Right ventricle myocardium inferior (tissue), 1 donor: ENCODE results near the gene CEND1. TPM values are rescaled to one million over a fixed set of nuclear protein-coding genes. Genes with fewer than 3 reads are reported as not detected.

Source experiments
- ATAC-seq: fragments of 200-7000 bp; cut with Tn5 transposase; one replicate; pipeline ENCODE4 v1.9.1; 2020; ENCODE audit warnings: mild to moderate bottlenecking, moderate library complexity
- DNase-seq: peaks from one replicate; pipeline ENCODE4 v3.0.0; 2021; ENCODE audit errors: missing footprints
- intact Hi-C: fragments of 100-400 bp; cut with DNase I; formaldehyde crosslinking; loops from one replicate; pipeline ENCODE4 v1.11.0; 2022
- total RNA-seq: library from RNA; stranded (reverse); fragmentation: NEBNext Ultra II Directional; extraction: Animal tissue kit (Norgen Biotek cat#: 25700); gene quantifications from one replicate; pipeline ENCODE4 v1.2.1, GENCODE V29; 2021
- donor health status: DM: no; HTN: yes; CAD: no; lungs with severe emphysema.

Gene CEND1
- total RNA-seq, 1 donor from 2014 or later: not detected

GRCh38 chr11:828506-829175 lies 38.8 kb upstream of the CEND1 start:
- no peak for DNase-seq
- ATAC-seq: no peak
- intact Hi-C loops: no loop called here

GRCh38 chr11:827897-828192 lies 38.0 kb upstream of the CEND1 start, which contains the start of gene CRACR2B:
TSS of gene CRACR2B (plus strand) at chr11:827919. CDS start at chr11:828608, 689 bp downstream.
- ATAC-seq: no peak

GRCh38 chr11:827146-827896 lies 37.4 kb upstream of the CEND1 start:
- no peak for ATAC-seq
- intact Hi-C loops: no loop called here
- peak; percentile 69 for DNase-seq

More at GRCh38 chr11:827897-828192, 38.0 kb upstream of the CEND1 start, which contains the start of gene CRACR2B:
- no peak for DNase-seq
- intact Hi-C loops: no loop called here

GRCh38 chr11:826836-827145 lies 36.9 kb upstream of the CEND1 start:
- intact Hi-C loops: no loop called here
- ATAC-seq (no peak), DNase-seq (no peak)

GRCh38 chr11:826227-826621 lies 36.3 kb upstream of the CEND1 start:
- intact Hi-C loops: no loop called here
- ATAC-seq (no peak), DNase-seq (no peak)

- ATAC-seq (no peak), DNase-seq (no peak)
- intact Hi-C loops: no loop called here
These were observed 35.7 kb upstream of the CEND1 start for GRCh38 chr11:825366-826226.

GRCh38 chr11:824942-825341 lies 35.1 kb upstream of the CEND1 start:
- DNase-seq (no peak), ATAC-seq (no peak)
- intact Hi-C loops: no loop called here

GRCh38 chr11:824292-824880 lies 34.5 kb upstream of the CEND1 start:
- DNase-seq: peak; percentile 54
- intact Hi-C loops: no loop called here

GRCh38 chr11:823441-824291 lies 33.8 kb upstream of the CEND1 start:
- peak; percentile 63 for DNase-seq
- no peak for ATAC-seq
- intact Hi-C loops: no loop called here

More at GRCh38 chr11:824292-824880, 34.5 kb upstream of the CEND1 start:
- no peak for ATAC-seq

- ATAC-seq: no peak
- intact Hi-C loops: no loop called here
- peak; percentile 86 for DNase-seq
These were observed 31.9 kb upstream of the CEND1 start for GRCh38 chr11:821512-822371.

GRCh38 chr11:820655-821511 lies 31.0 kb upstream of the CEND1 start:
- DNase-seq (peak; percentile 90), ATAC-seq (peak; percentile 62)
- intact Hi-C loops: no loop called here

GRCh38 chr11:819943-820649 lies 30.2 kb upstream of the CEND1 start:
- DNase-seq (peak; percentile 95), ATAC-seq (peak; percentile 61)
- intact Hi-C loops: no loop called here

GRCh38 chr11:819129-819931 lies 29.4 kb upstream of the CEND1 start:
- ATAC-seq (peak; percentile 83), DNase-seq (peak; percentile 98)
- intact Hi-C loops: no loop called here

GRCh38 chr11:818396-819128 lies 28.7 kb upstream of the CEND1 start, which contains the start of gene PNPLA2:
TSS of gene PNPLA2 (plus strand) at chr11:818914. CDS start at chr11:819719, 805 bp downstream.
- DNase-seq: peak; percentile 75
- intact Hi-C loops: no loop called here
- no peak for ATAC-seq

- intact Hi-C loops: no loop called here
- DNase-seq: no peak
These were observed 26.5 kb upstream of the CEND1 start for GRCh38 chr11:816433-816779.

More at GRCh38 chr11:816433-816779, 26.5 kb upstream of the CEND1 start:
- ATAC-seq: no peak
